H1 (cell line): ENCODE results near the gene RAB21. TPM values are rescaled to one million over a fixed set of nuclear protein-coding genes. Genes with fewer than 3 reads are reported as not detected.

Experiments used
- BCL11A ChIP-seq, 2 experiments: IDR thresholded peaks; one replicate each; pipeline ENCODE4 v1.6.1; 2011; ENCODE audit warnings: low read depth in 2 of 2, low read length in 2 of 2, mild to moderate bottlenecking in 2 of 2
- BRCA1 ChIP-seq: IDR thresholded peaks from 2 replicates; pipeline ENCODE4 v1.6.1; 2012; ENCODE audit warnings: low read depth, low read length, improper control_type of control experiment
- CHD7 ChIP-seq: fragments of 300-600 bp; sonication (generic); IDR thresholded peaks from 2 replicates; pipeline ENCODE4 v1.7.1; 2012; ENCODE audit warnings: low read length, moderate library complexity, mild to moderate bottlenecking, inconsistent platforms; ENCODE audit not compliant: insufficient replicate concordance
- GTF2F1 ChIP-seq: IDR thresholded peaks from 2 replicates; pipeline ENCODE4 v1.6.1; 2012; ENCODE audit warnings: low read depth, low read length, improper control_type of control experiment, borderline replicate concordance
- KDM5A ChIP-seq: fragments of 200-600 bp; IDR thresholded peaks from 2 replicates; pipeline ENCODE4 v1.7.1; 2012; ENCODE audit warnings: mild to moderate bottlenecking, low read length, inconsistent platforms, mixed read lengths
- NRF1 ChIP-seq: IDR thresholded peaks from 2 replicates; pipeline ENCODE4 v1.6.1; 2011; ENCODE audit warnings: mild to moderate bottlenecking, low read depth, low read length, improper control_type of control experiment
- SIRT6 ChIP-seq: IDR thresholded peaks from one replicate; pipeline ENCODE4 v1.7.1; 2012; ENCODE audit warnings: low read length, inconsistent platforms
- SP1 ChIP-seq: IDR thresholded peaks from 2 replicates; pipeline ENCODE4 v1.6.1; 2011; ENCODE audit warnings: low read depth, low read length
- polyA plus RNA-seq, 7 experiments: library from polyadenylated mRNA; depleted of rRNA in 3 of 7; stranded (reverse) in 5 of 7; unstranded in 2 of 7; fragments of >200 nt in 5 of 7; fragments of 200-250 nt in 2 of 7; gene quantifications; 1 replicate in 5 of 7; 2 replicates in 1 of 7; 4 replicates in 1 of 7; pipeline versions ENCODE4 v1.2.1 to v1.2.3, GENCODE V29; 2011 to 2013; ENCODE audit warnings: missing spikeins in 2 of 7, mixed read lengths in 2 of 7
- total RNA-seq: library from RNA; stranded (reverse); fragmentation: NEBNext Ultra II Directional; extraction: Animal tissue kit (Norgen Biotek cat#: 25700); gene quantifications from 2 replicates; pipeline ENCODE4 v1.2.1, GENCODE V29; 2021

RAB21 gene
- total and polyA plus RNA-seq, 2 of the 8 experiments (the other 6 are each of a cell fraction or from before 2014, with no cell fraction given), result 1.2 to 47.2 TPM

- no peak for TF ChIP-seq CHD7
- no peak for TF ChIP-seq NRF1
- 0 out of 2 replicates have a peak, but pooled peaks have one; percentile 55 for TF ChIP-seq GTF2F1
- TF ChIP-seq BCL11A (IDR thresholded peaks at IDR 0.05; ENCODE audit: low read depth in 2 of 2, low read length in 2 of 2), result no peak
- TF ChIP-seq KDM5A, result peak; percentile 17; the same call in 1 of the 2 replicates
- TF ChIP-seq BRCA1, result no peak
- peak; percentile 50; the same call in 1 of the 2 replicates for TF ChIP-seq SP1
- no peak for TF ChIP-seq SIRT6
Observed at GRCh38 chr12:71754461-71755145, at the start of gene RAB21 (continued).
